HL-60 (cell line): ENCODE results near the gene ST6GALNAC2.

Experiments used
- DNase-seq, 2 experiments: peaks; one replicate each; pipeline ENCODE4 v3.0.0-alpha.2; 2010 to 2020; ENCODE audit warnings: low read depth in 1 of 2, low spot score in 1 of 2
- H3K27ac ChIP-seq: fragments of 250-450 bp; sonication (Bioruptor Pico); replicated peaks from 2 replicates; pipeline ENCODE4 v1.5.1; 2020; ENCODE audit warnings: mild to moderate bottlenecking, moderate library complexity
- H3K27me3 ChIP-seq: fragments of 250-450 bp; sonication (Bioruptor Pico); 2 replicates; pipeline ENCODE4 v1.5.1; 2021; ENCODE audit warnings: mild to moderate bottlenecking, moderate library complexity; ENCODE audit not compliant: insufficient read depth, poor library complexity, severe bottlenecking
- H3K4me3 ChIP-seq: replicated peaks from 2 replicates; pipeline ENCODE4 v1.5.1; 2011; ENCODE audit warnings: mild to moderate bottlenecking, control low read depth, low read length; ENCODE audit not compliant: insufficient read depth
- CTCF ChIP-seq: IDR thresholded peaks from one replicate; pipeline ENCODE4 v1.5.1; 2011; ENCODE audit warnings: low read length, control low read depth, inconsistent platforms; ENCODE audit not compliant: insufficient read depth
- GABPA ChIP-seq: IDR thresholded peaks from 2 replicates; pipeline ENCODE4 v1.6.1; 2012; ENCODE audit warnings: low read depth
- POLR2AphosphoS5 ChIP-seq: IDR thresholded peaks from 2 replicates; pipeline ENCODE4 v1.6.1; 2012; ENCODE audit warnings: low read depth
- SPI1 ChIP-seq: IDR thresholded peaks from 2 replicates; pipeline ENCODE4 v1.6.1; 2012; ENCODE audit warnings: low read depth, mild to moderate bottlenecking, borderline replicate concordance
- TF ChIP-seq, protein P1 (sequence below): IDR thresholded peaks from 2 replicates; pipeline ENCODE4 v1.6.1; 2012; ENCODE audit warnings: low read depth; ENCODE audit not compliant: insufficient replicate concordance

The ST6GALNAC2 gene

DNA sequence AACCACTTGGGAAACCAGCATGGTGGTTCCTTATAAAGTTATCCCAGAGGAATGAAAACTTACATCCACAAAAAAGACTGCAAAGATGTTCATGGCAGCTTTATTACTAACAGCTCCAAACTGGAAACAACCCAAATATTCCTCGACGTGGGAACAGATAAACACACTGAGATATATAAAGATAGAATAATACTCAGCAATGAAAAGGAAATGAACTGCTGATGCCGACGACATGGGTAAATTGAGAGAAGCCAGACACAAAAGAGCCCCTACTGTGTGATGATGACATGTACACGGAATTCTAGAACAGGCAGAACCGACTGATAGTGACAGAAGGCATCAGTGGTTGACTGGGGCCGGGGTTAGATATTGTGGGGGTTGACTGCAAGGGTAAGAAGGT lies 36.1 kb downstream of the ST6GALNAC2 start:
- H3K4me3 ChIP-seq = no peak overlapping the region
- TF ChIP-seq CTCF = no peak
- TF ChIP-seq GABPA = no peak
- TF ChIP-seq, protein P1, sequence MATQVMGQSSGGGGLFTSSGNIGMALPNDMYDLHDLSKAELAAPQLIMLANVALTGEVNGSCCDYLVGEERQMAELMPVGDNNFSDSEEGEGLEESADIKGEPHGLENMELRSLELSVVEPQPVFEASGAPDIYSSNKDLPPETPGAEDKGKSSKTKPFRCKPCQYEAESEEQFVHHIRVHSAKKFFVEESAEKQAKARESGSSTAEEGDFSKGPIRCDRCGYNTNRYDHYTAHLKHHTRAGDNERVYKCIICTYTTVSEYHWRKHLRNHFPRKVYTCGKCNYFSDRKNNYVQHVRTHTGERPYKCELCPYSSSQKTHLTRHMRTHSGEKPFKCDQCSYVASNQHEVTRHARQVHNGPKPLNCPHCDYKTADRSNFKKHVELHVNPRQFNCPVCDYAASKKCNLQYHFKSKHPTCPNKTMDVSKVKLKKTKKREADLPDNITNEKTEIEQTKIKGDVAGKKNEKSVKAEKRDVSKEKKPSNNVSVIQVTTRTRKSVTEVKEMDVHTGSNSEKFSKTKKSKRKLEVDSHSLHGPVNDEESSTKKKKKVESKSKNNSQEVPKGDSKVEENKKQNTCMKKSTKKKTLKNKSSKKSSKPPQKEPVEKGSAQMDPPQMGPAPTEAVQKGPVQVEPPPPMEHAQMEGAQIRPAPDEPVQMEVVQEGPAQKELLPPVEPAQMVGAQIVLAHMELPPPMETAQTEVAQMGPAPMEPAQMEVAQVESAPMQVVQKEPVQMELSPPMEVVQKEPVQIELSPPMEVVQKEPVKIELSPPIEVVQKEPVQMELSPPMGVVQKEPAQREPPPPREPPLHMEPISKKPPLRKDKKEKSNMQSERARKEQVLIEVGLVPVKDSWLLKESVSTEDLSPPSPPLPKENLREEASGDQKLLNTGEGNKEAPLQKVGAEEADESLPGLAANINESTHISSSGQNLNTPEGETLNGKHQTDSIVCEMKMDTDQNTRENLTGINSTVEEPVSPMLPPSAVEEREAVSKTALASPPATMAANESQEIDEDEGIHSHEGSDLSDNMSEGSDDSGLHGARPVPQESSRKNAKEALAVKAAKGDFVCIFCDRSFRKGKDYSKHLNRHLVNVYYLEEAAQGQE = no peak
- no peak for TF ChIP-seq SPI1
- TF ChIP-seq POLR2AphosphoS5 = no peak
- H3K27me3 ChIP-seq = no peaks in the 10 kb centered on the region
- DNase-seq = no peak
- no peak overlapping the region for H3K27ac ChIP-seq

- H3K27me3 ChIP-seq = peaks cover 2% of the 10 kb centered on the region
- no peak for DNase-seq
- H3K27ac ChIP-seq = no peak overlapping the region
- no peak overlapping the region for H3K4me3 ChIP-seq
- TF ChIP-seq SPI1 (no peak), GABPA (no peak), POLR2AphosphoS5 (no peak), CTCF (no peak)
- TF ChIP-seq, protein P1 = no peak
Measured at GRCh38 chr17:76549215-76549518, 36.5 kb downstream of the ST6GALNAC2 start.

- TF ChIP-seq, protein P1 = no peak
- TF ChIP-seq CTCF (no peak), POLR2AphosphoS5 (no peak), GABPA (no peak), SPI1 (no peak)
- H3K27ac ChIP-seq = no peak overlapping the region
Measured at GRCh38 chr17:76548378-76549214, 37.1 kb downstream of the ST6GALNAC2 start.

More at GRCh38 chr17:76548378-76549214, 37.1 kb downstream of the ST6GALNAC2 start:
- Histone ChIP-seq H3K27me3 (peaks cover 5% of the 10 kb centered on the region), H3K4me3 (no peak overlapping the region)
- no peak for DNase-seq
